C4-2B (cell line): Measurements from ENCODE around the gene BRI3.

Experiments
- H3K27ac ChIP-seq: fragments of 450-650 bp; 2 replicates; pipeline ENCODE4 v1.5.1; 2017
- CTCF ChIP-seq: fragments of 450-650 bp; conservative IDR thresholded peaks from 2 replicates; pipeline ENCODE4 v1.5.1; 2017; ENCODE audit warnings: mild to moderate bottlenecking
- ZFX ChIP-seq: fragments of 450-650 bp; IDR thresholded peaks from 2 replicates; pipeline ENCODE4 v1.6.1; 2017

The BRI3 gene

GRCh38 chr7:98236355-98237185 lies 44.9 kb upstream of the BRI3 start:
- no peak for TF ChIP-seq ZFX
- TF ChIP-seq CTCF, result no peak
- H3K27ac ChIP-seq, result no peak overlapping the region

- TF ChIP-seq CTCF (no peak), ZFX (no peak)
- no peak overlapping the region for H3K27ac ChIP-seq
Observed at GRCh38 chr7:98238076-98238475, 43.4 kb upstream of the BRI3 start.

GRCh38 chr7:98238976-98239375 lies 42.5 kb upstream of the BRI3 start:
- no peak overlapping the region for H3K27ac ChIP-seq
- TF ChIP-seq CTCF (no peak), ZFX (no peak)

GRCh38 chr7:98240961-98241673 lies 40.4 kb upstream of the BRI3 start:
- TF ChIP-seq ZFX (no peak), CTCF (peak; percentile 97)
- H3K27ac ChIP-seq, result no peak overlapping the region

- TF ChIP-seq CTCF, result no peak; the same call in 1 of the 2 replicates
- TF ChIP-seq ZFX, result no peak
Observed at GRCh38 chr7:98241674-98242241, 39.7 kb upstream of the BRI3 start.

GRCh38 chr7:98242342-98242741 lies 39.1 kb upstream of the BRI3 start:
- TF ChIP-seq CTCF (no peak), ZFX (no peak)
- H3K27ac ChIP-seq, result no peak overlapping the region

More at GRCh38 chr7:98241674-98242241, 39.7 kb upstream of the BRI3 start:
- H3K27ac ChIP-seq, result no peak overlapping the region

- TF ChIP-seq CTCF (no peak), ZFX (no peak)
- no peak overlapping the region for H3K27ac ChIP-seq
Observed at GRCh38 chr7:98242934-98243333, 38.6 kb upstream of the BRI3 start.
